H9 (cell line): ENCODE measurements around the gene SHANK3. TPM values are rescaled to one million over a fixed set of nuclear protein-coding genes. Genes with fewer than 3 reads are reported as not detected.

Source experiments
- DNase-seq: peaks from one replicate; pipeline ENCODE4 v3.0.0-alpha.2; 2017
- H2AFZ ChIP-seq: one replicate; pipeline ENCODE4 v1.6.1; 2013; ENCODE audit warnings: mild to moderate bottlenecking, low read length, control low read depth, moderate library complexity
- H2AK5ac ChIP-seq: 2 replicates; pipeline ENCODE4 v1.6.1; 2013; ENCODE audit warnings: low read length, control low read depth, mixed read lengths; ENCODE audit not compliant: insufficient read length
- H2BK120ac ChIP-seq: one replicate; pipeline ENCODE4 v1.6.1; 2013; ENCODE audit warnings: low read depth, mild to moderate bottlenecking, low read length, control low read depth, inconsistent platforms; ENCODE audit not compliant: poor library complexity, severe bottlenecking
- H2BK12ac ChIP-seq: 2 replicates; pipeline ENCODE4 v1.6.1; 2013; ENCODE audit warnings: low read length, control low read depth, mixed read lengths, low read depth; ENCODE audit not compliant: insufficient read length
- H2BK15ac ChIP-seq: 2 replicates; pipeline ENCODE4 v1.6.1; 2013; ENCODE audit warnings: low read depth, low read length, control low read depth
- H2BK20ac ChIP-seq: one replicate; pipeline ENCODE4 v1.6.1; 2013; ENCODE audit warnings: low read depth, mild to moderate bottlenecking, low read length, control low read depth, inconsistent platforms; ENCODE audit not compliant: poor library complexity, severe bottlenecking
- H2BK5ac ChIP-seq: 2 replicates; pipeline ENCODE4 v1.6.1; 2013; ENCODE audit warnings: low read length, control low read depth, mixed read lengths; ENCODE audit not compliant: insufficient read length
- H3K14ac ChIP-seq: 2 replicates; pipeline ENCODE4 v1.6.1; 2013; ENCODE audit warnings: low read length, control low read depth; ENCODE audit not compliant: insufficient read depth
- H3K18ac ChIP-seq: 2 replicates; pipeline ENCODE4 v1.6.1; 2013; ENCODE audit warnings: low read depth, mild to moderate bottlenecking, mixed read lengths, low read length, control low read depth; ENCODE audit not compliant: insufficient read length
- H3K23ac ChIP-seq: 2 replicates; pipeline ENCODE4 v1.6.1; 2013; ENCODE audit warnings: low read length, control low read depth, mixed read lengths, low read depth; ENCODE audit not compliant: insufficient read length
- H3K23me2 ChIP-seq: 2 replicates; pipeline ENCODE4 v1.6.1; 2013; ENCODE audit warnings: low read depth, mild to moderate bottlenecking, mixed read lengths, low read length, control low read depth; ENCODE audit not compliant: insufficient read length, poor library complexity, severe bottlenecking
- H3K27ac ChIP-seq: 2 replicates; pipeline ENCODE4 v1.5.1; 2013; ENCODE audit warnings: low read length, control low read depth, mixed read lengths, low read depth; ENCODE audit not compliant: insufficient read length
- H3K27me3 ChIP-seq: 2 replicates; pipeline ENCODE4 v1.6.1; 2013; ENCODE audit warnings: low read length, control low read depth, inconsistent platforms; ENCODE audit not compliant: insufficient read depth
- H3K4ac ChIP-seq: 2 replicates; pipeline ENCODE4 v1.6.1; 2013; ENCODE audit warnings: low read depth, mild to moderate bottlenecking, control low read depth, inconsistent platforms, low read length, moderate library complexity
- H3K4me1 ChIP-seq: 2 replicates; pipeline ENCODE4 v1.6.1; 2013; ENCODE audit warnings: low read length, control low read depth, inconsistent platforms; ENCODE audit not compliant: insufficient read depth
- H3K4me2 ChIP-seq: 2 replicates; pipeline ENCODE4 v1.6.1; 2013; ENCODE audit warnings: low read length, control low read depth, mixed read lengths; ENCODE audit not compliant: insufficient read length, insufficient read depth
- H3K56ac ChIP-seq: 2 replicates; pipeline ENCODE4 v1.6.1; 2013; ENCODE audit warnings: low read depth, mild to moderate bottlenecking, mixed read lengths, low read length, control low read depth; ENCODE audit not compliant: insufficient read length
- H3K79me1 ChIP-seq: 2 replicates; pipeline ENCODE4 v1.6.1; 2013; ENCODE audit warnings: low read depth, mild to moderate bottlenecking, moderate library complexity, low read length, control low read depth, inconsistent platforms; ENCODE audit not compliant: insufficient read depth, poor library complexity, severe bottlenecking
- H3K79me2 ChIP-seq: 2 replicates; pipeline ENCODE4 v1.6.1; 2013; ENCODE audit warnings: low read length, control low read depth, inconsistent platforms; ENCODE audit not compliant: insufficient read depth
- H3K9ac ChIP-seq: 2 replicates; pipeline ENCODE4 v1.6.1; 2013; ENCODE audit warnings: low read length, control low read depth, mixed read lengths; ENCODE audit not compliant: insufficient read length; ENCODE audit errors: extremely low read depth
- H3K9me3 ChIP-seq: one replicate; pipeline ENCODE4 v1.6.1; 2013; ENCODE audit warnings: low read depth, low read length, inconsistent platforms; ENCODE audit not compliant: control insufficient read depth
- H3T11ph ChIP-seq: one replicate; pipeline ENCODE4 v1.6.1; 2013; ENCODE audit warnings: mild to moderate bottlenecking, low read length, control low read depth, inconsistent platforms
- H4K20me1 ChIP-seq: one replicate; pipeline ENCODE4 v1.6.1; 2013; ENCODE audit not compliant: control insufficient read depth, insufficient read length, insufficient read depth
- H4K5ac ChIP-seq: 2 replicates; pipeline ENCODE4 v1.6.1; 2013; ENCODE audit warnings: low read depth, mild to moderate bottlenecking, mixed read lengths, low read length, control low read depth; ENCODE audit not compliant: insufficient read length
- H4K8ac ChIP-seq: replicated peaks from 2 replicates; pipeline ENCODE4 v1.6.1; 2013; ENCODE audit warnings: low read length, control low read depth, mixed read lengths, low read depth; ENCODE audit not compliant: insufficient read length
- H4K91ac ChIP-seq: 2 replicates; pipeline ENCODE4 v1.6.1; 2013; ENCODE audit warnings: low read depth, mild to moderate bottlenecking, moderate library complexity, mixed read lengths, low read length, control low read depth; ENCODE audit not compliant: insufficient read length
- H3K27ac Mint-ChIP-seq, 3 experiments: 2 replicates in 2 of 3; 3 replicates in 1 of 3; pipeline ENCODE4 v1.8.0; 2020 to 2021; ENCODE audit warnings: mixed read lengths in 3 of 3, mild to moderate bottlenecking in 1 of 3, moderate library complexity in 1 of 3
- H3K27me3 Mint-ChIP-seq: 2 replicates; pipeline ENCODE4 v1.8.0; 2021; ENCODE audit warnings: low read depth, mild to moderate bottlenecking, moderate library complexity, mixed read lengths
- H3K36me3 Mint-ChIP-seq, 3 experiments: 2 replicates in 2 of 3; 3 replicates in 1 of 3; pipeline ENCODE4 v1.8.0; 2020 to 2021; ENCODE audit warnings: low read depth in 3 of 3, mixed read lengths in 3 of 3; ENCODE audit not compliant: insufficient read depth in 1 of 3
- H3K4me1 Mint-ChIP-seq, 2 experiments: 2 replicates each; pipeline ENCODE4 v1.8.0; 2020; ENCODE audit warnings: mixed read lengths in 2 of 2
- H3K4me3 Mint-ChIP-seq, 2 experiments: 2 replicates in 1 of 2; 3 replicates in 1 of 2; pipeline ENCODE4 v1.8.0; 2020 to 2021; ENCODE audit warnings: mild to moderate bottlenecking in 2 of 2, mixed read lengths in 2 of 2, moderate library complexity in 1 of 2
- H3K9me3 Mint-ChIP-seq, 2 experiments: 2 replicates in 1 of 2; 3 replicates in 1 of 2; pipeline ENCODE4 v1.8.0; 2020; ENCODE audit warnings: mild to moderate bottlenecking in 2 of 2, mixed read lengths in 2 of 2, moderate library complexity in 1 of 2
- CTCF ChIP-seq: fragments of 200-600 bp; sonication (generic); conservative IDR thresholded peaks from 3 replicates; pipeline ENCODE4 v1.8.0; 2021; ENCODE audit warnings: antibody characterized with exemption, mild to moderate bottlenecking
- WGBS: extraction: QIAGEN DNeasy Blood & Tissue Kit; methylation state at CpG from one replicate; pipeline ENCODE4 v1.1.7; 2013; ENCODE audit warnings: missing lambda C conversion rate, low lambda C conversion rate, mixed read lengths; ENCODE audit not compliant: insufficient read length; ENCODE audit errors: extremely low coverage; 5-methylcytosine and 5-hydroxymethylcytosine counted together
- total RNA-seq: library from RNA; stranded (reverse); gene quantifications from 2 replicates; pipeline ENCODE4 v1.2.1, GENCODE V29; 2021

The SHANK3 gene
- total RNA-seq, 1 experiment from 2014 or later: 8.7 TPM

- Histone ChIP-seq H3K79me2 (no peaks in the 10 kb centered on the region), H2BK20ac (no peak overlapping the region), H3T11ph (no peak overlapping the region), H3K18ac (no peak overlapping the region), H2AFZ (no peak overlapping the region), H2AK5ac (no peak overlapping the region), H2BK15ac (no peak overlapping the region), H3K23ac (no peak overlapping the region), H3K4me1 (no peaks in the 10 kb centered on the region), H2BK5ac (no peak overlapping the region), H3K9me3 (no peaks in the 10 kb centered on the region), H4K20me1 (no peaks in the 10 kb centered on the region), H3K23me2 (peaks cover 9% of the 10 kb centered on the region), H3K9ac (no peak overlapping the region), H4K5ac (no peak overlapping the region), H3K27ac (no peak overlapping the region), H3K56ac (no peak overlapping the region), H4K8ac (no peak overlapping the region), H3K79me1 (no peaks in the 10 kb centered on the region), H3K27me3 (peaks cover 40% of the 10 kb centered on the region; the same call in 1 of the 2 replicates), H3K4ac (no peak overlapping the region), H2BK12ac (no peak overlapping the region), H4K91ac (no peak overlapping the region), H3K4me2 (no peak overlapping the region), H3K14ac (no peak overlapping the region), H2BK120ac (no peak overlapping the region)
- Mint-ChIP-seq H3K27me3 (peaks cover 65% of the 10 kb centered on the region), H3K36me3 (peaks cover 4 to 11% (median 7%) of the 10 kb centered on the region in 3 experiments; a peak in 6 of 7 replicates), H3K4me3 (no peak overlapping the region; a peak in 1 of 5 replicates), H3K4me1 (peaks cover 0 to 5% of the 10 kb centered on the region in 2 experiments; a peak in 1 of 4 replicates), H3K27ac (no peak overlapping the region), H3K9me3 (peaks cover 0 to 4% of the 10 kb centered on the region in 2 experiments; a peak in 2 of 5 replicates)
- no peak for TF ChIP-seq CTCF
- WGBS: no CpG with 5 or more reads among the region's 10 CpGs
- no peak for DNase-seq
These were observed 45.2 kb downstream of the SHANK3 start for GRCh38 chr22:50717709-50718351.
